GM12873 (cell line): ENCODE measurements around the gene CHP1.

ENCODE experiments used
- CTCF ChIP-seq: IDR thresholded peaks from 2 replicates; pipeline ENCODE4 v1.5.1; 2012; ENCODE audit warnings: low read depth, mild to moderate bottlenecking, moderate library complexity, low read length, control low read depth; ENCODE audit not compliant: insufficient read depth; ENCODE audit errors: missing control alignments

CHP1 gene

GRCh38 chr15:41258750-41259471, 27.8 kb downstream of the CHP1 start:
- no peak for TF ChIP-seq CTCF

- no peak for TF ChIP-seq CTCF
Observed at GRCh38 chr15:41259546-41260189, 28.6 kb downstream of the CHP1 start.

- no peak for TF ChIP-seq CTCF
Observed at GRCh38 chr15:41262571-41262970, 31.5 kb downstream of the CHP1 start.

- no peak for TF ChIP-seq CTCF
Observed at GRCh38 chr15:41263891-41264351, 32.9 kb downstream of the CHP1 start.

GRCh38 chr15:41269887-41270286, 38.8 kb downstream of the CHP1 start:
- no peak for TF ChIP-seq CTCF

- TF ChIP-seq CTCF, result no peak
Observed at GRCh38 chr15:41276831-41277230, 45.8 kb downstream of the CHP1 start.

GRCh38 chr15:41278319-41278718, 47.3 kb downstream of the CHP1 start:
- TF ChIP-seq CTCF, result no peak
